Measurements from ENCODE around the gene PBXIP1. TPM values are rescaled to one million over a fixed set of nuclear protein-coding genes. Genes with fewer than 3 reads are reported as not detected.
A peak's percentile ranks its signal among the peaks of the same experiment; 100 is the strongest.

The PBXIP1 gene
- polyA plus RNA-seq, 3 donors = 23.1 to 31.7 (median 24.0) TPM

GRCh38 chr1:154998818-154999570 is 43.1 kb upstream of the PBXIP1 start:
- peak overlapping the region; percentile 19 for H3K9ac ChIP-seq (ENCODE audit: insufficient read depth, low read length, poor library complexity, severe bottlenecking)
- Mint-ChIP-seq H3K27ac (peak overlapping the region in 4 of 7 donors; percentile 30 to 87 (median 64)), H3K27me3 (ENCODE audit: low read depth in 3 of 3) (peaks cover 2 to 4% (median 2%) of the 10 kb centered on the region in 3 donors), H3K4me1 (peaks cover 51% of the 10 kb centered on the region), H3K9me3 (no peaks in the 10 kb centered on the region), H3K36me3 (peaks cover 0 to 3% of the 10 kb centered on the region in 2 donors), H3K4me3 (peak overlapping the region; percentile 77 to 84)
- H3K4me1 ChIP-seq (ENCODE audit: control insufficient read depth in 1 of 2, insufficient read depth in 2 of 2, low read length in 2 of 2) = peaks cover 55 to 65% of the 10 kb centered on the region in 2 donors
- H3K79me2 ChIP-seq (ENCODE audit: insufficient read depth, low read length) = peaks cover 42% of the 10 kb centered on the region
- H4K20me1 ChIP-seq (ENCODE audit: insufficient read depth, low read length) = peaks cover 12% of the 10 kb centered on the region
- H3K27me3 ChIP-seq (ENCODE audit: control insufficient read depth in 2 of 2, insufficient read depth in 2 of 2, low read length in 2 of 2) = no peaks in the 10 kb centered on the region
- peak in 2 of 3 donors; percentile 52 to 59 for DNase-seq
- H3K9me3 ChIP-seq (replicated peaks in 1 of 2; ENCODE audit: control insufficient read depth in 1 of 2, insufficient read depth in 1 of 2, low read length in 2 of 2) = no peaks in the 10 kb centered on the region
- no peaks in the 10 kb centered on the region for H3K36me3 ChIP-seq (replicated peaks in 1 of 2; ENCODE audit: control insufficient read depth in 1 of 2, insufficient read depth in 2 of 2, low read length in 2 of 2)
- H3K27ac ChIP-seq (ENCODE audit: low read depth in 1 of 2, low read length in 2 of 2) = no peak overlapping the region
- intact Hi-C loops (cut with micrococcal nuclease) = no loop called here
- peak overlapping the region; percentile 72 for H2AFZ ChIP-seq (ENCODE audit: insufficient read depth, low read depth, low read length, poor library complexity, severe bottlenecking)
- peak; percentile 84 for TF ChIP-seq CTCF (IDR thresholded peaks at IDR 0.05)
- peak overlapping the region; percentile 3 to 98 (median 67) for H3K4me3 ChIP-seq (replicated peaks in 1 of 3; ENCODE audit: low read depth in 2 of 3, low read length in 3 of 3)
- H3K4me2 ChIP-seq (replicated peaks; ENCODE audit: extremely low read depth, low read length, poor library complexity, severe bottlenecking) = peak overlapping the region; percentile 90
- 12% methylated on average over 27 of the region's 40 CpGs for WGBS (ENCODE audit: insufficient coverage)

GRCh38 chr1:154998201-154998780 is 42.4 kb upstream of the PBXIP1 start:
- no peaks in the 10 kb centered on the region for H3K27me3 ChIP-seq (ENCODE audit: control insufficient read depth in 2 of 2, insufficient read depth in 2 of 2, low read length in 2 of 2)
- WGBS (ENCODE audit: insufficient coverage) = 83% methylated on average over 6 of the region's 16 CpGs
- no peak overlapping the region for H3K27ac ChIP-seq (ENCODE audit: low read depth in 1 of 2, low read length in 2 of 2)
- peaks cover 0 to 3% of the 10 kb centered on the region in 2 donors for H3K36me3 Mint-ChIP-seq
- intact Hi-C loops (cut with micrococcal nuclease) = no loop called here
- peak overlapping the region in 1 of 2 donors; percentile 12 for H3K4me3 Mint-ChIP-seq
- H3K4me1 Mint-ChIP-seq = peaks cover 53% of the 10 kb centered on the region
- no peaks in the 10 kb centered on the region for H3K9me3 Mint-ChIP-seq
- no peak overlapping the region for H3K4me3 ChIP-seq (replicated peaks in 1 of 3; ENCODE audit: low read depth in 2 of 3, low read length in 3 of 3)
- H4K20me1 ChIP-seq (ENCODE audit: insufficient read depth, low read length) = peaks cover 12% of the 10 kb centered on the region
- peak overlapping the region; percentile 18 for H3K4me2 ChIP-seq (replicated peaks; ENCODE audit: extremely low read depth, low read length, poor library complexity, severe bottlenecking)
- H3K36me3 ChIP-seq (replicated peaks in 1 of 2; ENCODE audit: control insufficient read depth in 1 of 2, insufficient read depth in 2 of 2, low read length in 2 of 2) = no peaks in the 10 kb centered on the region
- peaks cover 35% of the 10 kb centered on the region for H3K79me2 ChIP-seq (ENCODE audit: insufficient read depth, low read length)
- peaks cover 55 to 65% of the 10 kb centered on the region in 2 donors for H3K4me1 ChIP-seq (ENCODE audit: control insufficient read depth in 1 of 2, insufficient read depth in 2 of 2, low read length in 2 of 2)
- H2AFZ ChIP-seq (ENCODE audit: insufficient read depth, low read depth, low read length, poor library complexity, severe bottlenecking) = no peak overlapping the region
- no peak for TF ChIP-seq CTCF (IDR thresholded peaks at IDR 0.05)
- H3K9ac ChIP-seq (ENCODE audit: insufficient read depth, low read length, poor library complexity, severe bottlenecking) = no peak overlapping the region
- peaks cover 2 to 4% (median 2%) of the 10 kb centered on the region in 3 donors for H3K27me3 Mint-ChIP-seq (ENCODE audit: low read depth in 3 of 3)
- H3K27ac Mint-ChIP-seq = peak overlapping the region in 1 of 7 donors; percentile 8
- H3K9me3 ChIP-seq (replicated peaks in 1 of 2; ENCODE audit: control insufficient read depth in 1 of 2, insufficient read depth in 1 of 2, low read length in 2 of 2) = no peaks in the 10 kb centered on the region
- DNase-seq = no peak
